NCI-H345 treated with DMSO at 0.1 percent for 48 hours (cell line): ENCODE data around the gene PTGIS.

Experiments
- DNase-seq: peaks from one replicate; lab custom pipeline; 2025; ENCODE audit not compliant: unreplicated experiment; lab: John Stamatoyannopoulos, UW

Gene PTGIS

DNA sequence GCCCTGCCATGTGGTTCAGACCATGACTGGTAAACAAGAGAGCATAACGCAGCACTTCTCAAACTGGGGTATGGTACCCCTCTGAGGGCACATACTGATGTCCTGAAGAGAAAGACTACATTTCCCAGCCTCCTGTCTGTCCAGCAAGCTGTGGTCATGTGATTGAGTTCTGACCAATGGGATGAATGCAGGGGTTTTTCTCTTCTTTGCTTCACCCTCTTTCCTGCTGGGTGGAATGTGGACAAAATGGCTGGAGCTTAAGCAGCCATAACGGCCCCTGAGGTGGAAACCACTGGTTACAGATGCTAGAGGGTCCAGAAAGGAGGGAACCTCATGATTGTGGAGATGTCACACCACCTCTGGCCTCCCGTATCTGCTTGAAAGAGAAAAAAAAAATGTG lies 66.0 kb downstream of the PTGIS start:
- DNase-seq = no peak

DNA sequence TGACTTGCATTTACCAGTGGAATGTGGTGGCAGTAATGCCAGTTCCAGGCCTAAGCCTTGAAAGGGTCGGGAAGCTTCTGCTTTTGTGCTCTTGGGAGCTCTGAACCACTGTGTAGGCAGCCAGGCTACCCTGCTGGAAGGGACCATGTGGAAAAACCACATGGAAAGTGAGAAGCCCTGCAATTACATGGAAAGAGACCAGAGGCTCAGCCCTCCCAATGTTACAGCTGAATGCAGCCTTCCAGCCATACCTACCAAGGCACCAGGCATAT lies 70.6 kb downstream of the PTGIS start:
- DNase-seq = no peak

DNA sequence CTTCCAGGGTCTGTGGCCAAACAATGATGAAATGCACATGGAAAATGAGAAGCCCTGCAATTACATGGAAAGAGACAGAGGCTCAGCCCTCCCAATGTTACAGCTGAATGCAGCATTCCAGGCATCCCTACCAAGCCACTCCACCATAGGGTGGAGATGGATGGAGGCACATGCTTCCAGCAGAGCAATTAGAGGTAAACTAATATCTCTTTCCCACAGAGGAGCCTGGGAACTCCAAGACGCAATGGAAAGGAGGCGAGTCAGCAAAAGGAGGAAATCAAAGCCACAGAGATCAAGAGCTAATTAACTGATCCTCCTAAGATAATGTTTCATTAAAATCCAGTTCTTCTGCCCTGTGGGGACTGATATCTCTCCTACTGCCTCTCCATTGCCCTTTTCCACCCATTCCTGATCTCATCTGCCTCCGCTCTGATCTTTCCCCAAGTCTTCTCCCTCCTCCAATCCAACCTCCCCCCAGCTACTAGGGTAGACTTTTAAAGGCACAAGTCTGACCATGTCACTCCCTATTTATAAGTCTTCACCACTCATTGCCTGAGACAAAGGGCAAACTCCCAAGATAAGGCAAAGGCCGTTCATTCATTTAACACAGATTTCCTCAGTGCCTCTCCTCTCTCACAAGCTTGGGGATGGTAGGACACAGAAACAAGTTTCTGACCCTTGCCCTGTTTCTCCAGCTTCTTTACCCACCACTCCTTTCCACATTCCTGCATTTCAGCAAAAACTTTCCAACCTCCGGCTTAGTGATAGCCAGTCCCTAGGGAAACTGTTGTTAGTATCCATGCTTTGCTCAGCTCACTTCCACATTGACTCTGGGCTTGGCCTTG lies 71.2 kb downstream of the PTGIS start:
- no peak for DNase-seq

DNA sequence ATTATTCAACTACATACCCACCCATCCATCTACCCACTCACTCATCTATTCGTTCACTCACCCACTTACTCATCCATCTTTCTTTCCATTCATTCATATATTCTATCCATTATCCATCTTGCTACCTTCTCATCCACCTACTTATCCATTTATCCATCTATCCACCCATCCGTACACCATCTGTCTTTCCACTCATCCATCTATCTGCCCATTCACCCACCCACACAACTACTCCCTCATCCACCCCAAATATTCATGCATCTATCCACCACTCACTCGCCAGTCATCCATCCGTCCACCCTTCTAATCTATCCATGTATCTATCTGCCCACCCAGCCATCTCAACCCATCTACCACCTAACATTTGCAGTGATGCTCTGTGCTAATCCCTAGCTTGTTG lies 71.9 kb downstream of the PTGIS start:
- DNase-seq = no peak

DNA sequence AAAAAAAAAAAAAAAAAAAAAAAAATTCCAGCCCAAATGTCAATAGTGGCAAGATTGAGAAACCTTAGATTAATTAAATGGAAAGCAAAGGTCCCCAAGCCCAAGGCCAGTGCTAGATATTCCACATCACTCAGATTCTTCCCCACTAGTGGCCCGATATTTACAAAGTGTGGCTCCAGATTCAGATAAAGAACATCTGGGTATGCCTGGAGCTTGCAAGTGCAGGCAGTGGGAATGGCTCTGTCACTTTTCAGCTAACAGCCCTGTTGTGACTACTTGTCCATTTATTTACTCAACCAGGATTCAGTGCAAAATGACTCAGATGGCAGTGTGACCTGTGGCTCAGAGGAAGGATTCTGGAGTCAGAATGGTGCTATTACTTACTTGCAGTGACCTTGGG lies 77.2 kb downstream of the PTGIS start:
- DNase-seq = no peak

DNA sequence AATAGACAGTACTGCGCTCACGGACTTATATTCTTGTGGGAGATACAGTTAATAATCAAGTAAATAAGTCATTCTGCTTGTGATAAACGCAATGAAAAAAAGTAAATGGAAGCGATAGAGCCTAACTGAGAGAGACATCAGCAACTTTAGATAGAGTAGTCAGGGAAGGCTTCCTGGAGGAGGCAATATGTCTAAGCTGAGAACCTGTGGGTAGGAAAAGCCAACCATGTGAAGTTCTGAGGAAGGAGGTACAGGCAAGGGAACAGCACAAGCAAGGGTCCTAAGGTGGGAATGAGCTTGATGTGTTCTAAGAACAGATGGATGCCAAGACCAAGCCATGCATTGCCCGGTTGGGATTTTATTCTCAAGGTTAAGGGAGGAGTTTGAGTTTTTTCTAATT lies 78.2 kb downstream of the PTGIS start:
- no peak for DNase-seq

DNA sequence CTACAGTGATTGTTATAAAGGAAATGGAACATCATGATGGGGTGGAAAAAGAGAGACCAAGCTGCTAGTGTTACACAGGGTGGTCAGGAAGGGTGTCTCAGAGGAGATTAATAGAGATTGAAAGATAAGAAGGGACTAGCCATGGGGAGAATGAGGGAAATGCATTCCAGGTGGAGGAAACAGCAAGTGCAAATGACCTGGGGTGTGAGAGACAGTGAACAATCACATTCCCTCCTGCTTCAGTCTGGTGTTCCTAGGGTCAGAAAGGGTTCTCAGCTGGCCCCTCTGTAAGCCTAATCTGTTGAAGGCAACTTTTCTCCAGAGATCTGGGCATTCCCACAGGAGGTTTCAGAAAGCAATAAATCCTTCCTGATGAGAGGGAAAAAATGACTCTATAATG lies 81.9 kb downstream of the PTGIS start:
- no peak for DNase-seq

DNA sequence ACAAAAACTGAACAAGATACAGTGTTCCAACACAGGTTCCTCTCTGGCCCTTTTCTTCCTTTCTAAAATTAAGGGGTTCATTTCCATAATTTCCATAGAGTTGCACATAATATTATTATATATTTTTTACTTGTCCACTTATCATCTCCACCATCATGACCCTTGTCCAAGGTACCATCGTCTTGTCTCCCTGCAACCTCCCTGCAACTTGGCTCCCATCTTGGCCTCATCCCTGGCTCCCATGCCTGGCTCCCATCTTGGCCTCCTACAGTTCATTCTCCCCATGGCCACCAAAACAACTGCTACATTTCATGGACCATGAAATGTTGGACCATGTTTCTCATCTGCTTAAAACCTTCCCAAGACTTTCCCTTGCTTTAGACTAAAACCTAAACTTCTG lies 82.4 kb downstream of the PTGIS start:
- DNase-seq = no peak

DNA sequence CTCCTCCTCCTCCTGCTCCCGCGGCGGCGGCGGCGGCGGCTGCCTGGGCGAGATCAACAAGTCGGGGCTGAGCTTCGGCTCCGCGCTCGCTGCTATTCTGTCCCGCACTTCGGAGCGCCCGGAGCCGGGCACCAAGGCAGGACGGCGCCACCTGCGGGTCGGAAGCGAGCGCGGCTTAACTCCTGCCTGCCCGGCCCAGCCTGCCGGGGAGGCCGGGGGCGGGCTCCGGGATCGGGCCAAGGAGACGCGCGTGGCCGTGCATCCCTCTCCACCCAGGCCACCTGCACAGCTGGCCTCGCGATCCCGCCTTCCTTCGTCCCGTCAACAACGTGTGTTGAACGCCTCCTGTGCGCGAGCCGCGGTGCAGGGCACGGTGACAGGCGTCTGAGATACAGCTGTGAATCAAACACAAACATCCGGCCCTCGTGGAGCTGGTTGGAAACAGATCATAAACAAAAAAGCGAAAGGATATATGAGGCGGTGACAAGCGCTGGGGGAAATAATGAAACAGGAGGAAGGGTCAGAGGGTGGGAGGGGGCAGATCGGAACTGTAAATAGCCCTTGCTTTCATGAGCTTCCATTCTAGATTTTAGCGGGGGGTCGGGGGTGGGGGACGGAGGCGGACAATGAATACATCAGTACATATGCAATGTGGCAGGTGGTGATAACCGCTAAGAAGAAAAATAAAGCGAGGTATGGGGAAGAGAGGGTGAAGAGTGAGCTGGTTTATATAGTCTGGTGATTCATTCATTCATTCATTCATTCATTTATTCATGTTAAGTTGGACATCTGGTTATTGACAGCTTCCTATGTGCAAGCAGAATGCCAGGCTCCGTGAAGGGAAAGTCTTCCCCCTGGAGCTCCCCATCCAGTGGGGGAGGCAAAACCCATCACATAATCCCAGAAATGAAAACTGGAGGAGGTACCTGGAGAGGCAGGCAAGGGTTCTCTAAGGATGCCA lies 83.5 kb downstream of the PTGIS start:
- DNase-seq = peak; percentile 72

DNA sequence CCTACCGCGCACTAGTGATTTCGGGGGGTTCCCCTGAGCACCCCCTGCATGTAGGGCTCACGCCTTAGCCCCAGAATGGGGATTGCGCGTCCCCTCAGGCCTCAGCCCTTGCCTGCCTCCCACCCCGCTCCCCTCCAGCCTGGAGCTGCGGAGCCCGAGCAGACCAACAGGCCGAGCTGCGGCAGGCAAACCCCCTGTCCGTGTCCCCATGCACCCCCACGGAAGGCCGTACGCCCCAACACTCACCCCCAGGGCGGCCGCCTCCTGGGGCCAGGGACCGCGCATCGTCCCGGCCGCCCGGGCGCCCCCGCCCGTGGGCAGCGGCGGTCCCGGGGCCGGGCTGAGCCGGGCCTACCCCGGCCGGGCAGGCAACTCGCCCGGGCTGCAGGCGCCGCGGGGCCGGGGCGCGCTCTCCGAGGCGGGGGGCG lies 84.2 kb downstream of the PTGIS start:
- DNase-seq = no peak

DNA sequence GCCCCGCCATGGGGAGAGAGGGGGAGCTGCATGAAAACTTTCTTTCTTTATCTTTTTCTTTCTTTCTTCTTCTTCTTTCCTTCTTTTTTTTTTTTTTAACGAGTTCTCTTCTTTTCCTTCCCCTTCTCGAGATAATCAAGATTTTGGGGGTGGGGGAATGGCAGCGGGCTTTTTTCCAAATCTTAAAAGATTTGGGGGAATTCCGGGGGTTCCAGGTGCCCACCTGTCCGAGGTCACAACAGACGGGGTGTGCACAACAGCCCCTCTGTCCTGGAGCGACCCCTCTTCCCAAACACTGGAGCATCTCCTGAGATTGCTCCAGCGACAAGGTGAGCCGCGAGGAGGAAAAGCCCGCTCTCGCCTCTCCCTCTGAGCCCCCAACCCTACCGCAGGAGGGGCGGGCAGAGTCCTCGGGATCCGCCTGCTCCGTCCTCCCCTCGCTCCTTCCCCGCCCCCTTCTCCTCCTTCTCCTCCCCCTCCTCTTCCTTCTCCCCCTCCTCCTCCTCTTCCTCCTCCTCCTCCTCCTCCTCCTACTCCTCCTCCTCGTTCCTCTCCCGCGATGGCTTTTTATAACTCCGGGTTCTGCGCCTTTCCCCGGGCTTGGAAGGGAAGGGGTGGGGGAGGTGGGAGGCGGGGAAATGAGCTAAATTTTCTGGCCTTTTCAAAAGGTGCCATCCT lies 84.8 kb downstream of the PTGIS start:
- no peak for DNase-seq

DNA sequence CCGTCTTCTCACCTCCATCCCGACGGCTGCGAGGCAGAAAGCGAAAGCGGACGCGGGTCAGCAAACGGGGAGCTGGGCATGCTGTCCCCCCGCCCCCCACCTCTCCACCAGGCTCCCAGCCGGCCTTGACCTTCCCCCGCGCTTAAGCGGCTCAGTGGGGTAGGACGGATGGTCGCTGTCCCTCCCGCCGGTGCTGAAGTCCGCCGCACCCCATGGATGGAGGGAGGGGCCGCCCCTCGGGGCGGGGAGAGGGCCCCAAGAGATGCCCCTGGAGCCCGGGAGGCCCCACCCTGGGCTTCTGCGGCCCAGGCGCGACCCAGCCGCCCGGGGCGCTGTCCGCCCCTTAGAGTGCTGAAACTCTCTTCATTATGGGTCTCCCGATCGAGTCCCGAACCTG lies 85.3 kb downstream of the PTGIS start, which contains the start of gene KCNB1:
TSS of gene KCNB1 (minus strand) at position 48 of the 397 bp plus-strand sequence. CDS start 188 bp downstream, outside the sequence.
- no peak for DNase-seq

DNA sequence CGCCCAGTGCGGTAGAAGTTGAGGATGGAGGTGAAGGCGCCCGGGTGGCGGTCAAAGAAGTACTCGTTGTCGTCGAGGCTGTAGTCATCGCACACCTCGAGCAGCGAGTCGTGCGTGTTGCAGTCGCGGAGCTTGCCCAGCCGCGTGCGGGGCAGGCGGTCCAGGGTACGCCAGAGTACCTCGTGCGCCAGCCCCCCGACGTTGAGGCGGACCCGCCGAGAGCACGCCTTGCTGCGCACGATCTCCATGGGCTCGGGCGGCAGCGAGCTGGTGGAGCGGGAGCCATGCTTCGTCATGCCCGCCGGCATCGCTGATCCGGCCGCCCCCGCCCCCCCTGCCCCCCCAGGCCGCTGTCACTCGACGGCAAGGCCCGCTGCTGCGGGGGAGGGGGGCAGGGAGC lies 85.8 kb downstream of the PTGIS start:
- no peak for DNase-seq

DNA sequence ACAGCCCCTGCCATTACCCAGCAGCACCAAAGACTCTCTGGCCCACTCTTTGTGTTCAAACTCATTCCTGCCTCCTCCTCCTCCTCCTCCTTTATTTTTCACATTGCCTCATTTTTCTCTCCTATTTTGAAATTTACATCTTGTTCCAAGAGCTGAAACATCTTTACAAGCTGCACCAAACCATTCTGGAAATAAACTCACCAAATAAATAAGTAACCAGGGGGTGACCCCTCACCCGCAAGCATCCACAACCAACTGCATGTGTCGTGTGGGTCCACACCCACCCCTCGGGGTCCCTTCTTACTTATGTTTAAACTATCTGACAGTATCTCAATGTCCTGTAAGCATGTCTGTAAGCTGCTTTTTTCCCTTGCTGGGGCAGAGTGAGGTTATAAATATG lies 86.8 kb downstream of the PTGIS start:
- no peak for DNase-seq

DNA sequence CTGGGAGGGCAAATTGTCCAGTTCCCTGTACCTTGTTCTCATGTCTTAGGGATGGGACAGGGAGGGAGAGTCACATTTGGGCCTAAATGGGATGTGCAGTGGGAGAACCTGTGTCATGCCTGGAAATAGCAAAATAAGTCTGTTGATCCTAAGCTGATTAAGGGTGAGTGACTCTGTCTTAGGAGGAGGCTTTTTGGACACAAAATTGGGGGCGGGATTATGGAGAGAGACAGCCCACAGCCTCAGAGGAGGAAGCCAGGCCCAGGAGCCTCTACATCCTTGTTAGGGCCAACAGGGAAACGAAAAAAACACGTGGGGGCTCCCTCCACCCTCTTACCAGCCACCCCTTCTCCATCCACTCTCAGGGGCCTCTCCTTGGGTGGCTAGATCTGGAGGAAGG lies 87.7 kb downstream of the PTGIS start:
- no peak for DNase-seq

DNA sequence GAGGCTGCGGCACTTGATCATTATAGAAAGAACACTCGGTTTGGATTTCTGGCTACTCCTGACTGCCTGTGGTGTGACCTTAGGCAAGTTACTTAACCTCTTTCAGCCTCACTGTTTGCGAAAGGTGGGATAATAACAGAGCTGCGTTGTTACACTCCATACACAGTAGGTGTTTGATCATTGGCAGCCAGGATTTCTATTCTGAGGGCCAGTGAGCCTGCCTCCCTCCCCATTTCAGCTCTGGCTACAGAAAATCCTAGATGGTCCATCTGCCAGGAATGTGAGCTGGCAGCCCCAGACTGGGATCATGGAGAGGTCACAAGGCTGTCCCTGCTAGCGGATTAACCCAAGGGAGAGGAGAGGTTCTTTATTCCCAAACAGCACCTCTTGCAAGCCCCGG lies 88.2 kb downstream of the PTGIS start:
- DNase-seq = no peak

DNA sequence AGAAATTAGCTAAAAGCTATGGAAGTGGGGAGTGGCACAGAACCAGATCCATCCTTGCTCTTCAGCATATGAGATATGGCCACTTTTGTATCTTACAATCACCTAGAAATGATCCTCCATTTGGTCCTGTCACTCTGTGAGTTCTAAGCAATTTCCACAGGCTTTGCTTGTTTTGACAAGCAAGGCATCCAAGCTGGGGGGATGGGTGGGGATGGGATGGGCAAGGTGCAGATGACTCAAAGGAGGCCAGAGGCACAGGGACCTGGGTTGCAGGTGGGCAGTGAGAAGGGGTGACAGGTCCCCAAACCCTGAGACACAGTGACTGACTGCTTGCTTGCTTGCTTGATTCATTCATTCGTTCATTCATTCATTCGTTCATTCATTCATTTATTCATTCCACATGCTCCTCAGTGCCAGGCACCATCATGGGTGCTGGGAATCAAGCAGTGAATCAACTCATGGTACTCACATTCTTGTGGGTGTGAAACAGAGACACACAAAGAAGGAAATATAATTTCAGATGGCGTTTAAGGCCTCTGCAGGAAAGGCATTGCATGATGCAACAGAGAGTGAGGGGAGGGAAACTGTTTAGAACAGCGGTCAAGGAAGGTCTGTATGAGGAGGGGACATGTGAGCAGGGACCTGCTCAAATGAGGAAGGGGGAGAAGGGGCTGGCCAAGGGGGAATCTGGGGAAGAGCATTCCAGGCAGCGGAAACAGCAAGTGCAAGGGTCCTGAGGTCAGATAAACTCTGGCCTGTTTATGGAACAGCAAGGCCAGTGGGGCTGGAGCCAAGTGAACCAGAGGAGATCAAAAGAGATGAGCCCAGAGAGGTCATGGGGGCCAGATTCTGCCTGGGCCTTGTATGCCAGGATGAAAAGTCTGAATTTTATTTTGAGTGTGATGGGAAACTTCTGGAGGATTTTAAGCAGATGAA lies 88.9 kb downstream of the PTGIS start:
- DNase-seq = no peak

DNA sequence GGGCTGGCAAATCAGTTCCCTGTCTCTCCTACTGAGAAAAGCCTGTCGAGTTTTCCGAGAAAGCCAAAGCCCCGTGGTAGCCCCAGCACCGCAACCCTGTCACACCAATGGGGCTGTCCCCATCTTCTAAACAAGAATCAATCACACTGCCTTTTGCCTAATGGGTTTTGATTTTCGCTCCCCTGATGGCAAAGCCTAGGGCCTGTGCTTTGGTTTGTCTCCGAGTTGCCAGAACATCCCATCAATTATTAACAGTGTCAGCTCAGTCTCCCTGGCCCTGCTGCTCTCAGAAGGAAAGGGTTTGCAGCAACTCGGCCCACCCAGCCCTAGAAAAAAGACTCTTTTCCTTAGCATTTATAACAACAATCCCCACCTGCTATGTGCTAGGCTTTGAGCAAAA lies 89.7 kb downstream of the PTGIS start:
- DNase-seq = no peak

DNA sequence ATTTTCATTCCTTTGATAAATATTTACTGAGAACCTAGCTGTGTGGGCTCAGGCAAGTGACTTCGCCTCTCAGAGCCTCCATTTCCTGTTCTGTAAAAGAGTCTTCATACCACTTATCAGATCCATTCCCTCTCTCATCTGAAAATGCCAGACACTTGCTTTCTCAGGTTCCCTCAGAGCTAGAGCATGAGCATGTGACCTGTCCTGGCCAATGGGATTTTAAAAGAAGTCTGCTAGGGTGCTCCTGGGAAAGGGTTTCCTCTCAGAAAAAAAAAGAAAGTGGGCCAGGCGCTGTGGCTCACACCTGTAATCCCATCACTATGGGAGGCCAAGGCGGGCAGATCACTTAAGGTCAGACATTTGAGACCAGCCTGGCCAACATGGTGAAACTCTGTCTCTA lies 90.7 kb downstream of the PTGIS start:
- no peak for DNase-seq

DNA sequence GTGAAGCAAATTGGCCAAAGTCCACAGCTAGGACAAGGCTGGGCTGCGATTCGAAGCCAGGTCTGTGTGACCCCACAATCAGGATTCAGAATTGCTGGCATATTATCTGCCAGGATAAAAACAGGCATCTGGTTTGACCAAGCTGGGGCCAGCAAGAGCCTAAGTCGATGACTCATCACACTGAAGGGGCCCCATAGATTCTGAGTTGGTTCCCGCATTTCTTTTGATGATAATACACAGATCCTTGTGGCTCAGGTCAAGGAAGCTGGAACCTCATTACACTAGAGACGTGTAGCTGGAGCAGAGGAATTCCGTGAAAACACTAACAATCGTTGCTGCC lies 92.0 kb downstream of the PTGIS start:
- no peak for DNase-seq
